HepG2 (cell line): Measurements from ENCODE around the gene SNCAIP. TPM values are rescaled to one million over a fixed set of nuclear protein-coding genes. Genes with fewer than 3 reads are reported as not detected.

Source experiments
- TBP ChIP-seq: sonication (generic); formaldehyde crosslinking; IDR thresholded peaks from 2 replicates; pipeline ENCODE4 v1.5.0; 2020; ENCODE audit warnings: missing genetic modification reagents
- THAP11 ChIP-seq: IDR thresholded peaks from 2 replicates; pipeline ENCODE4 v1.6.1; 2016; ENCODE audit warnings: missing biosample characterization, missing genetic modification reagents
- ZNF160 ChIP-seq: sonication (generic); formaldehyde crosslinking; IDR thresholded peaks from 2 replicates; pipeline ENCODE4 v1.8.0; 2022; ENCODE audit warnings: mild to moderate bottlenecking, inconsistent platforms, missing genetic modification reagents
- ZNF770 ChIP-seq: sonication (generic); formaldehyde crosslinking; IDR thresholded peaks from 2 replicates; pipeline ENCODE4 v1.5.0; 2020; ENCODE audit warnings: mild to moderate bottlenecking, missing genetic modification reagents
- polyA plus RNA-seq, 8 experiments: library from polyadenylated mRNA; depleted of rRNA in 3 of 8; stranded (reverse) in 7 of 8; unstranded in 1 of 8; fragments of >200 nt; fragmentation: Illumina TruSeq in 4 of 8; extraction: Trizol in 4 of 8; gene quantifications; 2 replicates each; pipeline versions ENCODE4 v1.2.1 to v1.2.3, GENCODE V29; 2011 to 2016; ENCODE audit warnings: low read depth in 4 of 8, missing spikeins in 1 of 8, mixed read lengths in 1 of 8; ENCODE audit not compliant: insufficient read depth in 1 of 8
- total RNA-seq, 5 experiments: library from RNA; depleted of rRNA; stranded (reverse); fragments of >200 nt; fragmentation: Illumina TruSeq; extraction: Trizol; gene quantifications; 2 replicates each; pipeline ENCODE4 v1.2.3, GENCODE V29; 2016; ENCODE audit warnings: low read depth in 1 of 5
- TF ChIP-seq, protein P1 (sequence below): sonication (generic); formaldehyde crosslinking; IDR thresholded peaks from 2 replicates; pipeline ENCODE4 v1.9.0; 2022; ENCODE audit warnings: low read depth, missing genetic modification reagents
- TF ChIP-seq, protein P2 (sequence below): sonication (generic); formaldehyde crosslinking; IDR thresholded peaks from 2 replicates; pipeline ENCODE4 v1.5.1; 2020; ENCODE audit warnings: mild to moderate bottlenecking, missing genetic modification reagents, moderate library complexity
- TF ChIP-seq, protein P3 (sequence below): sonication (generic); formaldehyde crosslinking; IDR thresholded peaks from 2 replicates; pipeline ENCODE4 v1.8.0; 2022; ENCODE audit warnings: missing genetic modification reagents, mild to moderate bottlenecking, borderline replicate concordance

Gene SNCAIP
- total and polyA plus RNA-seq, 2 of the 13 experiments (the other 11 are each of a cell fraction or from before 2014, with no cell fraction given): not detected

DNA sequence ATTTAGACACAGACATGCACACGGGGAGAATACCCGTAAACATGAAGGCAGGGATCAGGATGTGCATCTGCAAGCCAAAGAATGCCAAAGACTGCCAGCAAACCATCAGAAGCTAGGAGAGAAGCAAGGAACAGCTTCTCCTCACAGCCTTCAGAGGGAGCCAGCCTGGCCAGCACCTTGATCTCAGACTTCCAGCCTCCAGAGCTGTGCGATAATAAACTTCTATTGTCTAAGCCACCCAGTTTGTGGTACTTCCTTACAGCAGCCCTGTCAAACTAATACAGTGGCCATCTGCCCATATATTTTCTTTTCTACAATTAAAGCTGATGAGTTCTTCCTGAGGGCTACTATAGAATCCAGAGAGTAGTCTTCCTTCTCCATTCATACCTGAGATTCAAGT, 135.0 kb downstream of the SNCAIP start (continued):
- TF ChIP-seq ZNF770 (CRISPR knock-in tag) (no peak), THAP11 (CRISPR knock-in tag) (no peak), ZNF160 (no peak), TBP (CRISPR knock-in tag) (no peak)
- TF ChIP-seq, protein P1, sequence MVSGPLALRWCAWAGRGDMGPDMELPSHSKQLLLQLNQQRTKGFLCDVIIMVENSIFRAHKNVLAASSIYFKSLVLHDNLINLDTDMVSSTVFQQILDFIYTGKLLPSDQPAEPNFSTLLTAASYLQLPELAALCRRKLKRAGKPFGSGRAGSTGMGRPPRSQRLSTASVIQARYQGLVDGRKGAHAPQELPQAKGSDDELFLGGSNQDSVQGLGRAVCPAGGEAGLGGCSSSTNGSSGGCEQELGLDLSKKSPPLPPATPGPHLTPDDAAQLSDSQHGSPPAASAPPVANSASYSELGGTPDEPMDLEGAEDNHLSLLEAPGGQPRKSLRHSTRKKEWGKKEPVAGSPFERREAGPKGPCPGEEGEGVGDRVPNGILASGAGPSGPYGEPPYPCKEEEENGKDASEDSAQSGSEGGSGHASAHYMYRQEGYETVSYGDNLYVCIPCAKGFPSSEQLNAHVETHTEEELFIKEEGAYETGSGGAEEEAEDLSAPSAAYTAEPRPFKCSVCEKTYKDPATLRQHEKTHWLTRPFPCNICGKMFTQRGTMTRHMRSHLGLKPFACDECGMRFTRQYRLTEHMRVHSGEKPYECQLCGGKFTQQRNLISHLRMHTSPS (CRISPR knock-in tag): no peak
- TF ChIP-seq, protein P2, sequence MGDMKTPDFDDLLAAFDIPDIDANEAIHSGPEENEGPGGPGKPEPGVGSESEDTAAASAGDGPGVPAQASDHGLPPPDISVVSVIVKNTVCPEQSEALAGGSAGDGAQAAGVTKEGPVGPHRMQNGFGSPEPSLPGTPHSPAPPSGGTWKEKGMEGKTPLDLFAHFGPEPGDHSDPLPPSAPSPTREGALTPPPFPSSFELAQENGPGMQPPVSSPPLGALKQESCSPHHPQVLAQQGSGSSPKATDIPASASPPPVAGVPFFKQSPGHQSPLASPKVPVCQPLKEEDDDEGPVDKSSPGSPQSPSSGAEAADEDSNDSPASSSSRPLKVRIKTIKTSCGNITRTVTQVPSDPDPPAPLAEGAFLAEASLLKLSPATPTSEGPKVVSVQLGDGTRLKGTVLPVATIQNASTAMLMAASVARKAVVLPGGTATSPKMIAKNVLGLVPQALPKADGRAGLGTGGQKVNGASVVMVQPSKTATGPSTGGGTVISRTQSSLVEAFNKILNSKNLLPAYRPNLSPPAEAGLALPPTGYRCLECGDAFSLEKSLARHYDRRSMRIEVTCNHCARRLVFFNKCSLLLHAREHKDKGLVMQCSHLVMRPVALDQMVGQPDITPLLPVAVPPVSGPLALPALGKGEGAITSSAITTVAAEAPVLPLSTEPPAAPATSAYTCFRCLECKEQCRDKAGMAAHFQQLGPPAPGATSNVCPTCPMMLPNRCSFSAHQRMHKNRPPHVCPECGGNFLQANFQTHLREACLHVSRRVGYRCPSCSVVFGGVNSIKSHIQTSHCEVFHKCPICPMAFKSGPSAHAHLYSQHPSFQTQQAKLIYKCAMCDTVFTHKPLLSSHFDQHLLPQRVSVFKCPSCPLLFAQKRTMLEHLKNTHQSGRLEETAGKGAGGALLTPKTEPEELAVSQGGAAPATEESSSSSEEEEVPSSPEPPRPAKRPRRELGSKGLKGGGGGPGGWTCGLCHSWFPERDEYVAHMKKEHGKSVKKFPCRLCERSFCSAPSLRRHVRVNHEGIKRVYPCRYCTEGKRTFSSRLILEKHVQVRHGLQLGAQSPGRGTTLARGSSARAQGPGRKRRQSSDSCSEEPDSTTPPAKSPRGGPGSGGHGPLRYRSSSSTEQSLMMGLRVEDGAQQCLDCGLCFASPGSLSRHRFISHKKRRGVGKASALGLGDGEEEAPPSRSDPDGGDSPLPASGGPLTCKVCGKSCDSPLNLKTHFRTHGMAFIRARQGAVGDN: no peak
- TF ChIP-seq, protein P3, sequence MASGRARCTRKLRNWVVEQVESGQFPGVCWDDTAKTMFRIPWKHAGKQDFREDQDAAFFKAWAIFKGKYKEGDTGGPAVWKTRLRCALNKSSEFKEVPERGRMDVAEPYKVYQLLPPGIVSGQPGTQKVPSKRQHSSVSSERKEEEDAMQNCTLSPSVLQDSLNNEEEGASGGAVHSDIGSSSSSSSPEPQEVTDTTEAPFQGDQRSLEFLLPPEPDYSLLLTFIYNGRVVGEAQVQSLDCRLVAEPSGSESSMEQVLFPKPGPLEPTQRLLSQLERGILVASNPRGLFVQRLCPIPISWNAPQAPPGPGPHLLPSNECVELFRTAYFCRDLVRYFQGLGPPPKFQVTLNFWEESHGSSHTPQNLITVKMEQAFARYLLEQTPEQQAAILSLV (CRISPR knock-in tag): no peak
